Measurements from ENCODE around the gene WWP2. TPM values are rescaled to one million over a fixed set of nuclear protein-coding genes. Genes with fewer than 3 reads are reported as not detected.

The WWP2 gene
- total RNA-seq, 2 experiments from 2014 or later = 30.7 to 35.1 TPM

- Mint-ChIP-seq H3K4me1 (ENCODE audit: low read depth) (no peaks in the 10 kb centered on the region), H3K27ac (no peak overlapping the region), H3K4me3 (no peak overlapping the region), H3K27me3 (no peaks in the 10 kb centered on the region), H3K36me3 (ENCODE audit: low read depth) (no peaks in the 10 kb centered on the region), H3K9me3 (no peaks in the 10 kb centered on the region)
- ChIA-PET POLR2A (no interaction called here), CTCF (interaction anchor here (0.9 kb wide), 1 partner anchor 26 kb away, joined by 3 read pairs; no protein-coding TSS in a partner anchor)
- ATAC-seq (no peak), DNase-seq (no peak)
- no peak for TF ChIP-seq CTCF (IDR thresholded peaks at IDR 0.05)
- intact Hi-C loops (cut with micrococcal nuclease) = no loop called here
Observed at GRCh38 chr16:69903865-69904415, 141.8 kb downstream of the WWP2 start.

GRCh38 chr16:69904495-69905170 is 142.5 kb downstream of the WWP2 start:
- H3K27me3 Mint-ChIP-seq = no peaks in the 10 kb centered on the region
- ATAC-seq (no peak), DNase-seq (no peak)
- POLR2A ChIA-PET = no interaction called here
- H3K4me1 Mint-ChIP-seq (ENCODE audit: low read depth) = no peaks in the 10 kb centered on the region
- no peaks in the 10 kb centered on the region for H3K36me3 Mint-ChIP-seq (ENCODE audit: low read depth)
- no peaks in the 10 kb centered on the region for H3K9me3 Mint-ChIP-seq
- CTCF ChIA-PET = interaction anchor here (1.4 kb wide), 1 partner anchor 26 kb away, joined by 4 read pairs; no protein-coding TSS in a partner anchor
- H3K27ac Mint-ChIP-seq = no peak overlapping the region
- TF ChIP-seq CTCF (IDR thresholded peaks at IDR 0.05) = no peak
- intact Hi-C loops (cut with micrococcal nuclease) = no loop called here
- H3K4me3 Mint-ChIP-seq = no peak overlapping the region

- Mint-ChIP-seq H3K4me1 (ENCODE audit: low read depth) (no peaks in the 10 kb centered on the region), H3K27me3 (no peaks in the 10 kb centered on the region), H3K27ac (no peak overlapping the region), H3K36me3 (ENCODE audit: low read depth) (no peaks in the 10 kb centered on the region), H3K9me3 (no peaks in the 10 kb centered on the region), H3K4me3 (no peak overlapping the region)
- TF ChIP-seq CTCF (IDR thresholded peaks at IDR 0.05) = no peak
- no peak for DNase-seq
- CTCF ChIA-PET = interaction anchor here (1.4 kb wide), 1 partner anchor 25 kb away, joined by 4 read pairs; no protein-coding TSS in a partner anchor
- POLR2A ChIA-PET = interaction anchor here (0.6 kb wide), 1 partner anchor 41 kb away, joined by 4 read pairs; no protein-coding TSS in a partner anchor
- intact Hi-C loops (cut with micrococcal nuclease) = no loop called here
- no peak for ATAC-seq
Observed at GRCh38 chr16:69905171-69905555, 143.0 kb downstream of the WWP2 start.

- DNase-seq (no peak), ATAC-seq (no peak)
- no peaks in the 10 kb centered on the region for H3K4me1 Mint-ChIP-seq (ENCODE audit: low read depth)
- H3K36me3 Mint-ChIP-seq (ENCODE audit: low read depth) = no peaks in the 10 kb centered on the region
- POLR2A ChIA-PET = interaction anchor here (0.6 kb wide), 1 partner anchor 458 kb away, joined by 3 read pairs; no protein-coding TSS in a partner anchor
- no peak overlapping the region for H3K4me3 Mint-ChIP-seq
- no peak overlapping the region for H3K27ac Mint-ChIP-seq
- TF ChIP-seq CTCF (IDR thresholded peaks at IDR 0.05) = no peak
- H3K9me3 Mint-ChIP-seq = no peaks in the 10 kb centered on the region
- CTCF ChIA-PET = interaction anchor here (1.3 to 1.5 kb wide), 2 partner anchors 11 to 110 kb away, joined by 4 read pairs; no protein-coding TSS in a partner anchor
- intact Hi-C loops (cut with micrococcal nuclease) = no loop called here
- no peaks in the 10 kb centered on the region for H3K27me3 Mint-ChIP-seq
Observed at GRCh38 chr16:69906838-69907401, 144.8 kb downstream of the WWP2 start.

- intact Hi-C loops (cut with micrococcal nuclease) = no loop called here
- Mint-ChIP-seq H3K27ac (no peak overlapping the region), H3K4me1 (ENCODE audit: low read depth) (no peaks in the 10 kb centered on the region), H3K9me3 (no peaks in the 10 kb centered on the region), H3K36me3 (ENCODE audit: low read depth) (no peaks in the 10 kb centered on the region), H3K4me3 (no peak overlapping the region), H3K27me3 (no peaks in the 10 kb centered on the region)
- ChIA-PET CTCF (interaction anchor here (3.3 kb wide), 1 partner anchor 21 kb away, joined by 17 read pairs; no protein-coding TSS in a partner anchor), POLR2A (no interaction called here)
- no peak for ATAC-seq
- no peak for DNase-seq
- TF ChIP-seq CTCF (IDR thresholded peaks at IDR 0.05) = no peak
Observed at GRCh38 chr16:69909043-69909442, 146.9 kb downstream of the WWP2 start.
